Smooth muscle cell (in vitro differentiated cells): ENCODE data around the gene ANO10. TPM values are rescaled to one million over a fixed set of nuclear protein-coding genes. Genes with fewer than 3 reads are reported as not detected.
"Not testable (repeated sequence)": the region's sequence is repeated elsewhere in the genome, so short reads cannot be mapped to it uniquely, and the experiment has no call there.

Experiments used
- DNase-seq: peaks from one replicate; lab custom pipeline; 2025; ENCODE audit not compliant: unreplicated experiment; lab: John Stamatoyannopoulos, UW
- H2AFZ ChIP-seq: fragments of 200-600 bp; sonication (generic); 2 replicates; pipeline ENCODE4 v1.6.0; 2016; ENCODE audit warnings: antibody characterized with exemption, low read depth, mild to moderate bottlenecking
- H3F3A ChIP-seq: fragments of 200-600 bp; sonication (generic); 2 replicates; pipeline ENCODE4 v1.6.0; 2017; ENCODE audit warnings: antibody characterized with exemption, low read depth
- H3K27ac ChIP-seq: fragments of 200-600 bp; sonication (generic); 2 replicates; pipeline ENCODE4 v1.5.1; 2016; ENCODE audit warnings: low read depth, mild to moderate bottlenecking
- H3K27me3 ChIP-seq: fragments of 200-600 bp; sonication (generic); 2 replicates; pipeline ENCODE4 v1.6.1; 2016; ENCODE audit warnings: low read depth, mild to moderate bottlenecking
- H3K36me3 ChIP-seq: fragments of 200-600 bp; sonication (generic); 2 replicates; pipeline ENCODE4 v1.5.1; 2016; ENCODE audit warnings: low read depth
- H3K4me1 ChIP-seq: fragments of 200-600 bp; sonication (generic); 2 replicates; pipeline ENCODE4 v1.5.1; 2016; ENCODE audit warnings: low read depth
- H3K4me2 ChIP-seq: fragments of 200-600 bp; sonication (generic); 2 replicates; pipeline ENCODE4 v1.6.0; 2016; ENCODE audit warnings: mild to moderate bottlenecking
- H3K4me3 ChIP-seq: fragments of 200-600 bp; sonication (generic); 2 replicates; pipeline ENCODE4 v1.5.1; 2016; ENCODE audit warnings: mild to moderate bottlenecking
- H3K79me2 ChIP-seq: fragments of 200-600 bp; sonication (generic); 2 replicates; pipeline ENCODE4 v1.6.0; 2016; ENCODE audit warnings: low read depth, mild to moderate bottlenecking
- H3K9ac ChIP-seq: fragments of 200-600 bp; sonication (generic); 2 replicates; pipeline ENCODE4 v1.6.0; 2016; ENCODE audit warnings: low read depth
- H3K9me3 ChIP-seq: fragments of 200-600 bp; sonication (generic); replicated peaks from 2 replicates; pipeline ENCODE4 v1.5.1; 2016; ENCODE audit warnings: low read depth
- H4K20me1 ChIP-seq: fragments of 200-600 bp; sonication (generic); 2 replicates; pipeline ENCODE4 v1.6.0; 2016; ENCODE audit warnings: low read depth
- WGBS: methylation state at CpG from one replicate; pipeline ENCODE4 v1.1.7; 2016; ENCODE audit warnings: low lambda C conversion rate; 5-methylcytosine and 5-hydroxymethylcytosine counted together
- polyA plus RNA-seq: library from polyadenylated mRNA; unstranded; fragments of >200 nt; fragmentation: Nextera tagmentation; extraction: Ambion mirVana; gene quantifications from 2 replicates; pipeline ENCODE4 v1.2.1, GENCODE V29; 2016
- total RNA-seq: library from RNA; depleted of rRNA; stranded (reverse); fragments of >200 nt; gene quantifications from 2 replicates; pipeline ENCODE4 v1.2.3, GENCODE V29; 2014
- TF ChIP-seq, protein P1 (sequence below): fragments of 200-600 bp; sonication (generic); IDR thresholded peaks from 2 replicates; pipeline ENCODE4 v1.5.1; 2017; ENCODE audit warnings: borderline replicate concordance, mild to moderate bottlenecking, antibody characterized with exemption; ENCODE audit not compliant: insufficient read depth, poor library complexity, severe bottlenecking

ANO10 gene
- total and polyA plus RNA-seq, 2 experiments from 2014 or later = 19.2 to 25.3 TPM

DNA sequence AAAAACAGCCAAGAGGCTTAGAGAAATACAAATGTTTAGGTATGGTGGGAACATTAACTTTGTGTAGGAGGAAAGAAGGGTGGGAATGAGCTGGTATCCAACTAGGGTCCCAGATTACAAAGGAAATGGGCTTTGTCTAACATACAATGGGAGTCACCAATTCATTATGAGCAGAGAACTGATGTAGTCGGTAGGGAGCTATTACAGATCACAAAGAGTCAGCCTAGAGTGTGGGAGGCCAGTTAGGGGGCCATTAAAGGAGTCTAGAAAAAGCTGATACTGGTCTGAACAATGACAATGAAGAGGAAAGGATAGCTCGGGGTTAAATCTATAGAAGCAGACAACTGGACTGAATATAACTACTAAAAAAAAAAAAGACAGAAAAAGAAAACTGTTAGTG, 15.5 kb downstream of the ANO10 start:
- DNase-seq = no peak
- no peaks in the 10 kb centered on the region for H3F3A ChIP-seq
- no peaks in the 10 kb centered on the region for H3K4me1 ChIP-seq
- H4K20me1 ChIP-seq = peaks cover 20% of the 10 kb centered on the region
- peaks cover 19% of the 10 kb centered on the region for H3K79me2 ChIP-seq
- TF ChIP-seq, protein P1, sequence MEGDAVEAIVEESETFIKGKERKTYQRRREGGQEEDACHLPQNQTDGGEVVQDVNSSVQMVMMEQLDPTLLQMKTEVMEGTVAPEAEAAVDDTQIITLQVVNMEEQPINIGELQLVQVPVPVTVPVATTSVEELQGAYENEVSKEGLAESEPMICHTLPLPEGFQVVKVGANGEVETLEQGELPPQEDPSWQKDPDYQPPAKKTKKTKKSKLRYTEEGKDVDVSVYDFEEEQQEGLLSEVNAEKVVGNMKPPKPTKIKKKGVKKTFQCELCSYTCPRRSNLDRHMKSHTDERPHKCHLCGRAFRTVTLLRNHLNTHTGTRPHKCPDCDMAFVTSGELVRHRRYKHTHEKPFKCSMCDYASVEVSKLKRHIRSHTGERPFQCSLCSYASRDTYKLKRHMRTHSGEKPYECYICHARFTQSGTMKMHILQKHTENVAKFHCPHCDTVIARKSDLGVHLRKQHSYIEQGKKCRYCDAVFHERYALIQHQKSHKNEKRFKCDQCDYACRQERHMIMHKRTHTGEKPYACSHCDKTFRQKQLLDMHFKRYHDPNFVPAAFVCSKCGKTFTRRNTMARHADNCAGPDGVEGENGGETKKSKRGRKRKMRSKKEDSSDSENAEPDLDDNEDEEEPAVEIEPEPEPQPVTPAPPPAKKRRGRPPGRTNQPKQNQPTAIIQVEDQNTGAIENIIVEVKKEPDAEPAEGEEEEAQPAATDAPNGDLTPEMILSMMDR = no peak
- no peak overlapping the region for H3K27ac ChIP-seq
- no peak overlapping the region for H3K9ac ChIP-seq
- H3K36me3 ChIP-seq = no peaks in the 10 kb centered on the region
- WGBS = 79% methylated on average over 2 of the region's 2 CpGs
- H2AFZ ChIP-seq = no peak overlapping the region
- no peak overlapping the region for H3K4me3 ChIP-seq
- H3K9me3 ChIP-seq = no peaks in the 10 kb centered on the region
- H3K4me2 ChIP-seq = no peak overlapping the region
- no peaks in the 10 kb centered on the region for H3K27me3 ChIP-seq

DNA sequence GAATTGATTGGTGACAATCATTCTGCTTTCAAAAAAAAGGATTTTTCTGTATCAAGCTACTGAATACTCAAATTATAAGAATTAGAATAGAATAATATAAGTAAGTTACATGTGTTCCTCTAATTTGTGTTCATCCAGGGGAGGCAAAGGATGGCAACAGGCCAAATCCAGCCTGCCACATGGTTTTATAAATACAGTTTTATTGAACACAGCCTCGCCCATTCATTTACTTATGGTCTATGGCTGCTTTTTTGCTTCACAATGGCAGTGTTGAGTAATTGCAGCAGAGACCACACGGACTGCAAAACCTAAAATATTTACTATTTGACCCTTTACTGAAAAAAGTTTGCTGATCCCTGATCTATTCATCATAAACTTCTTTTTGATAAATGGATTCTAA, 21.9 kb downstream of the ANO10 start:
- not testable (repeated sequence) for H3K4me3 ChIP-seq, H3K9me3 ChIP-seq, DNase-seq, H3K79me2 ChIP-seq, H3K36me3 ChIP-seq, H2AFZ ChIP-seq, H3F3A ChIP-seq, H3K27me3 ChIP-seq, H3K27ac ChIP-seq, H4K20me1 ChIP-seq, H3K4me2 ChIP-seq, H3K9ac ChIP-seq, H3K4me1 ChIP-seq
- WGBS = 71% methylated on average over 2 of the region's 2 CpGs

DNA sequence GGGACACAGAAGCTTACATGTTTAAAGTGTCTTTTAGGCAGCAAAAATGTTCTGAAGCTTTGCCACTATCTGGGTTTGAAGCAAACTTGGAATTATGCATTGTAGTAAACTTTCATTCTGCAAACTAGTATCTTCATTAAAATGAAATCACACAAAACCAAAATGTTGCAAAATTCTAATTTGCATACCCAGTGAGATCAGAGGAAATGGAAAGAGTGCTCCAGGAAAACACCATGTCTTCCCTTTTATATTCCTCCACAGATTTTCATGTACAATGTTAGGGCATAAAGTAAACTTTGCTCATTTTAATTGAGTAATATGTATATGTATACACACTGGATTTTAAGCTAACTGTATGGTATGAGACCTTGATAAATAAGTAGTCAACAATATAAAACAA, 23.9 kb downstream of the ANO10 start:
- H3F3A ChIP-seq = no peaks in the 10 kb centered on the region
- no peaks in the 10 kb centered on the region for H3K36me3 ChIP-seq
- H4K20me1 ChIP-seq = no peaks in the 10 kb centered on the region
- no peak overlapping the region for H3K27ac ChIP-seq
- H3K27me3 ChIP-seq = no peaks in the 10 kb centered on the region
- no peak for DNase-seq
- H3K79me2 ChIP-seq = no peaks in the 10 kb centered on the region
- H3K4me1 ChIP-seq = no peaks in the 10 kb centered on the region
- TF ChIP-seq, protein P1 = no peak
- H3K4me3 ChIP-seq = no peak overlapping the region
- H3K9ac ChIP-seq = no peak overlapping the region
- no peak overlapping the region for H3K4me2 ChIP-seq
- H2AFZ ChIP-seq = no peak overlapping the region
- no peaks in the 10 kb centered on the region for H3K9me3 ChIP-seq

DNA sequence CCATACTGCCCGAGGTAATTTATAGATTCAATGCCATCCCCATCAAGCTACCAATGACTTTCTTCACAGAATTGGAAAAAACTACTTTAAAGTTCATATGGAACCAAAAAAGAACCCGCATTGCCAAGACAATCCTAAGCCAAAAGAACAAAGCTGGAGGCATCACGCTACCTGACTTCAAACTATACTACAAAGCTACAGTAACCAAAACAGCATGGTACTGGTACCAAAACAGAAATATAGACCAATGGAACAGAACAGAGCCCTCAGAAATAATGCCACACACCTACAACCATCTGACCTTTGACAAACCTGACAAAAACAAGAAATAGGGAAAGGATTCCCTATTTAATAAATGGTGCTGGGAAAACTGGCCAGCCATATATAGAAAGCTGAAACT, 25.6 kb downstream of the ANO10 start:
- not testable (repeated sequence) for H3K9ac ChIP-seq, H3K27me3 ChIP-seq, H3K36me3 ChIP-seq, H3K79me2 ChIP-seq, H2AFZ ChIP-seq, H3K4me3 ChIP-seq, H3K27ac ChIP-seq, H3K9me3 ChIP-seq, H3K4me1 ChIP-seq, DNase-seq, H4K20me1 ChIP-seq, H3K4me2 ChIP-seq, H3F3A ChIP-seq
- WGBS = 100% methylated on average over 3 of the region's 3 CpGs

DNA sequence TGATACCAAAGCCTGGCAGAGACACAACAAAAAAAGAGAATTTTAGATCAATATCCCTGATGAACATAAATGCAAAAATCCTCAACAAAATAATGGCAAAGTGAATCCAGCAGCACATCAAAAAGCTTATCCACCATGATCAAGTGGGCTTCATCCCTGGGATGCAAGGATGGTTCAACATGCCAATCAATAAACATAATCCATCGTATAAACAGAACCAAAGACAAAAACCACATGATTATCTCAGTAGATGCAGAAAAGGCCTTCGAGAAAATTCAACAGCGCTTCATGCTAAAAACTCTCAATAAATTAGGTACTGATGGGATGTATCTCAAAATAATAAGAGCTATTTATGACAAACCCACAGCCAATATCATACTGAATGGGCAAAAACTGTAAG, 26.5 kb downstream of the ANO10 start:
- not testable (repeated sequence) for H3K27ac ChIP-seq, H3K36me3 ChIP-seq, H3K4me3 ChIP-seq, H3F3A ChIP-seq, H3K4me1 ChIP-seq, H3K79me2 ChIP-seq, H3K27me3 ChIP-seq, H3K4me2 ChIP-seq, DNase-seq, H3K9ac ChIP-seq, H4K20me1 ChIP-seq, H3K9me3 ChIP-seq, H2AFZ ChIP-seq
- 96% methylated on average over 3 of the region's 3 CpGs for WGBS

DNA sequence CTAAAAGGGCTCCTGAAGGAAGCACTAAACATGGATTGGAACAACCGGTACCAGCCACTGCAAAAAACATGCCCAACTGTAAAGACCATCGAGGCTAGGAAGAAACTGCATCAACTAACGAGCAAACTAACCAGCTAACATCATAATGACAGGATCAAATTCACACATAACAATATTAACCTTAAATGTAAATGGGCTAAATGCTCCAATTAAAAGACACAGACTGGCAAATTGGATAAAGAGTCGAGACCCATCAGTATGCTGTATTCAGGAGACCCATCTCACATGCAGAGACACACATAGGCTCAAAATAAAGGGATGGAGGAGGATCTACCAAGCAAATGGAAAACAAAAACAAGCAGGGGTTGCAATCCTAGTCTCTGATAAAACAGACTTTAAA, 28.2 kb downstream of the ANO10 start:
- H3K4me3 ChIP-seq, H3K9me3 ChIP-seq, H3K4me2 ChIP-seq, H4K20me1 ChIP-seq, H3K4me1 ChIP-seq, H3K9ac ChIP-seq, H3K27me3 ChIP-seq, DNase-seq, H2AFZ ChIP-seq, H3K27ac ChIP-seq, H3F3A ChIP-seq, H3K36me3 ChIP-seq, H3K79me2 ChIP-seq: not testable (repeated sequence)
- WGBS = 93% methylated on average over 4 of the region's 4 CpGs

DNA sequence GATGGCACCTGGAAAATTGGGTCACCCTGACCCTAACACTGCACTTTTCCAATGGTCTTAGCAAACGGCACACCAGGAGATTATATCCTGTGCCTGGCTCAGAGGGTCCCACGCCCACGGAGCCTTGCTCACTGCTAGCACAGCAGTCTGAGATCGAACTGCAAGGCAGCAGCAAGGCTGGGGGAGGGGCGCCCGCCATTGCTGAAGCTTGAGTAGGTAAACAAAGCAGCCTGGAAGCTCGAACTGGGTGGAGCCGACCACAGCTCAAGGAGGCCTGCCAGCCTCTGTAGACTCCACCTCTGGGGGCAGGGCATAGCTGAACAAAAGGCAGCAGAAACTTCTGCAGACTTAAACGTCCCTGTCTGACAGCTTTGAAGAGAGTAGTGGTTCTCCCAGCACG, 29.9 kb downstream of the ANO10 start:
- H3K9ac ChIP-seq, H3K27ac ChIP-seq, H3K36me3 ChIP-seq, H2AFZ ChIP-seq, H3K4me2 ChIP-seq, H3K4me1 ChIP-seq, H3K27me3 ChIP-seq, H3K79me2 ChIP-seq, DNase-seq, H3K4me3 ChIP-seq, H4K20me1 ChIP-seq, H3F3A ChIP-seq, H3K9me3 ChIP-seq: not testable (repeated sequence)
- 98% methylated on average over 10 of the region's 10 CpGs for WGBS
